GM12874 (cell line): ENCODE measurements around the gene DNAJC28.

Source experiments
- CTCF ChIP-seq: IDR thresholded peaks from 2 replicates; pipeline ENCODE4 v1.5.1; 2011; ENCODE audit warnings: low read depth, mild to moderate bottlenecking, control low read depth, low read length, moderate library complexity; ENCODE audit not compliant: insufficient read depth

The DNAJC28 gene

GRCh38 chr21:33496345-33496744, 4.8 kb upstream of the DNAJC28 start:
- no peak for TF ChIP-seq CTCF

GRCh38 chr21:33495743-33496142, 4.2 kb upstream of the DNAJC28 start:
- TF ChIP-seq CTCF = no peak

- no peak for TF ChIP-seq CTCF
Measured at GRCh38 chr21:33493756-33494155, 2.2 kb upstream of the DNAJC28 start.

GRCh38 chr21:33492571-33492970, 1.1 kb upstream of the DNAJC28 start:
- TF ChIP-seq CTCF = no peak

GRCh38 chr21:33490991-33491372, 534 bp downstream of the DNAJC28 start:
- no peak for TF ChIP-seq CTCF

GRCh38 chr21:33488936-33489335, 2.6 kb downstream of the DNAJC28 start:
- TF ChIP-seq CTCF = no peak

- no peak for TF ChIP-seq CTCF
Measured at GRCh38 chr21:33487996-33488395, 3.5 kb downstream of the DNAJC28 start.

GRCh38 chr21:33481314-33481943, 10.1 kb downstream of the DNAJC28 start:
- TF ChIP-seq CTCF = no peak
